ENCODE measurements around the gene TSPAN3.

Gene TSPAN3

GRCh38 chr15:77048135-77048876 is 22.6 kb downstream of the TSPAN3 start:
- DNase-seq, result no peak

- no peak for DNase-seq
Measured at GRCh38 chr15:77046704-77047412, 24.1 kb downstream of the TSPAN3 start.

GRCh38 chr15:77045985-77046384 is 24.9 kb downstream of the TSPAN3 start:
- no peak for DNase-seq

- DNase-seq, result no peak
Measured at GRCh38 chr15:77044228-77045042, 26.5 kb downstream of the TSPAN3 start.

GRCh38 chr15:77042955-77043920 is 27.7 kb downstream of the TSPAN3 start:
- DNase-seq, result no peak

- DNase-seq, result no peak
Measured at GRCh38 chr15:77042245-77042919, 28.5 kb downstream of the TSPAN3 start.

GRCh38 chr15:77040673-77041072 is 30.2 kb downstream of the TSPAN3 start:
- no peak for DNase-seq

GRCh38 chr15:77039848-77040247 is 31.1 kb downstream of the TSPAN3 start:
- DNase-seq, result no peak

- no peak for DNase-seq
Measured at GRCh38 chr15:77039217-77039533, 31.7 kb downstream of the TSPAN3 start.

- no peak for DNase-seq
Measured at GRCh38 chr15:77038312-77039216, 32.3 kb downstream of the TSPAN3 start.

GRCh38 chr15:77037388-77038209 is 33.3 kb downstream of the TSPAN3 start:
- DNase-seq, result no peak

- DNase-seq, result no peak
Measured at GRCh38 chr15:77036537-77037387, 34.1 kb downstream of the TSPAN3 start.

- DNase-seq, result no peak
Measured at GRCh38 chr15:77035999-77036471, 34.9 kb downstream of the TSPAN3 start.

- DNase-seq, result no peak
Measured at GRCh38 chr15:77035584-77035983, 35.3 kb downstream of the TSPAN3 start.

- DNase-seq, result no peak
Measured at GRCh38 chr15:77034695-77035489, 36.0 kb downstream of the TSPAN3 start.

- DNase-seq, result no peak
Measured at GRCh38 chr15:77033729-77034671, 36.9 kb downstream of the TSPAN3 start.

- no peak for DNase-seq
Measured at GRCh38 chr15:77033417-77033728, 37.5 kb downstream of the TSPAN3 start.
